GM18873 (cell line): ENCODE results near the gene NETO1.

Source experiments
- ATAC-seq: cut with Tn5 transposase; IDR thresholded peaks from one replicate; pipeline ENCODE4 v1.9.1; 2021; ENCODE audit warnings: mild to moderate bottlenecking, moderate library complexity, moderate number of reproducible peaks; ENCODE audit not compliant: unreplicated experiment, low FRiP score

NETO1 gene, protein sequence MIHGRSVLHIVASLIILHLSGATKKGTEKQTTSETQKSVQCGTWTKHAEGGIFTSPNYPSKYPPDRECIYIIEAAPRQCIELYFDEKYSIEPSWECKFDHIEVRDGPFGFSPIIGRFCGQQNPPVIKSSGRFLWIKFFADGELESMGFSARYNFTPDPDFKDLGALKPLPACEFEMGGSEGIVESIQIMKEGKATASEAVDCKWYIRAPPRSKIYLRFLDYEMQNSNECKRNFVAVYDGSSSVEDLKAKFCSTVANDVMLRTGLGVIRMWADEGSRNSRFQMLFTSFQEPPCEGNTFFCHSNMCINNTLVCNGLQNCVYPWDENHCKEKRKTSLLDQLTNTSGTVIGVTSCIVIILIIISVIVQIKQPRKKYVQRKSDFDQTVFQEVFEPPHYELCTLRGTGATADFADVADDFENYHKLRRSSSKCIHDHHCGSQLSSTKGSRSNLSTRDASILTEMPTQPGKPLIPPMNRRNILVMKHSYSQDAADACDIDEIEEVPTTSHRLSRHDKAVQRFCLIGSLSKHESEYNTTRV

GRCh38 chr18:72867746-72868584, at the start of gene NETO1:
NETO1 (minus strand) TSS chr18:72867987; CDS start chr18:72867291, 696 bp downstream.
- ATAC-seq = no peak

DNA sequence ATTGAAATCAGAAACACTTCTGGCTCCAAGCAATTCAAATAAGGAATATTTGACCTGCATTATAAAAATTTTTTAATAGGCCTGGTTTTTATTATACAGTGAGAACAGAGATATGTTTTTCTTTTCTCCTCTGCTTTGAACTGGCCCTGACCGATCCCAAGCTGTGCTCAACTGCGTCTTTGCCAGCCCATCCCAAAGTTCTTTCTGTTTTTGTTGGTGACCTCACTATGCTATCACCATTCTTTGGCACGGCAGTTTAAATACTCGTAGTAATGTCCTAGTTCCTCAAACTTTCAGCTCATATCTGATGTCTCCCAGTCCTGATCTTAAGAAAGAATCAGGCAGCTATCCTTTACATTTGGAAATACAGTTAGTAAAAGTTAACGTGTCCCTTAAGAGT, 42.3 kb upstream of the NETO1 start:
- no peak for ATAC-seq

- no peak for ATAC-seq
Measured at GRCh38 chr18:72908181-72908580, 40.4 kb upstream of the NETO1 start.

DNA sequence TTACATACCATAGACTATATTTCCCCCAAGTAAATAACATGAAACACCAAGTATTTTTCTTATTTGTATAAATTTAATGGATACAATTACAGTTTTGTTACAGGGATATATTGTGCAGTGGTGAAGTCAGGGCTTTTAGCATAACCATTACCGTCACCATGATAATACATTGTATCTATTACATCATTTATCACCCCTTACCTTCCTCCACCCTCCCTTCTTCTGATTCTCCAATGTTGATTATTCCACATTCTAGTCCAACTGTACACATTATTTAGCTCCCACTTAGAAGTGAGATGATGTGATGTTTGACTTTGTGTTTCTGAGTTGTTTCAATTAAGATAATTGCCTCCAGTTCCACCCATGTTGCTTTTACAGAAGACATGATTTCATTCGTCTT, 35.2 kb upstream of the NETO1 start:
- ATAC-seq = no peak

DNA sequence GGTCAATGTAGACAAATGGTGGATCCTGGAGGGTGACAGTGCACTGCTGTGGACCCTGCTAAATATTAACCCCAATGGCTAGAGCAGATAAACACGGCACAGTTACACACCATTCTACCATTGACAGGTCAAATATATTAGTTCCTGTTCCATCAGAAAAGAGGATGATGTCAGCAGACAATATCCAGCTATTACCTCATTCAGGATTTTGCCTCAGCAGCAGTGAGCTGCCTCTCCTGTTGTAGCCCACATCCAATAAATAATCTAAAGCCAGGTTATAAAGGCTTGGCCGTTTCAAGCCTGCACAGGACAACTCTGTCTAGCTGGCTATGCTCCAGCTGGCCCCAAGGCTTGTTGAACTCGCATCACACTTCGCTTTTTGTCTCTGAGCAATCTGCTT, 31.6 kb upstream of the NETO1 start:
- ATAC-seq = no peak

GRCh38 chr18:72898870-72899269, 31.1 kb upstream of the NETO1 start:
- ATAC-seq = no peak

GRCh38 chr18:72895548-72895947, 27.8 kb upstream of the NETO1 start:
- no peak for ATAC-seq

- ATAC-seq = no peak
Measured at GRCh38 chr18:72878561-72878960, 10.8 kb upstream of the NETO1 start.

DNA sequence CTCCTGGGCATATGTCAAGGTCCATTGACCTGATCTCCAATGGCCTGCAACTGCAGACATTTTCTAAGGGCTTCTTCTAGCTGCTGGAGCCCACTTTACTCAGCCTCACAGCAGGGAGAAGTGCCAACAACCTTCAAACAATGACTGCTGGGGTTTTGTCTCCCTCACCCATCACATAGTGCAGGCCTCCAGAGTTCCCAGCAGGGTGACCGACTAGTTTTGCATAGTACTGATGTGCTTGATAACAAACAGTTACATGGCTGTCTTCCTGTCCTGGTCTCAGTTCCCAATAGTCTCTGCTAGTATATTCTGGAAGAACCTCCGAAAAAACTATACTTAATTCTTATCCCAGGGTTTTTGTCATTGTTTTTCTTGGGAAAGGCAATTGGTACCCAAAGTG, 10.4 kb upstream of the NETO1 start:
- no peak for ATAC-seq

DNA sequence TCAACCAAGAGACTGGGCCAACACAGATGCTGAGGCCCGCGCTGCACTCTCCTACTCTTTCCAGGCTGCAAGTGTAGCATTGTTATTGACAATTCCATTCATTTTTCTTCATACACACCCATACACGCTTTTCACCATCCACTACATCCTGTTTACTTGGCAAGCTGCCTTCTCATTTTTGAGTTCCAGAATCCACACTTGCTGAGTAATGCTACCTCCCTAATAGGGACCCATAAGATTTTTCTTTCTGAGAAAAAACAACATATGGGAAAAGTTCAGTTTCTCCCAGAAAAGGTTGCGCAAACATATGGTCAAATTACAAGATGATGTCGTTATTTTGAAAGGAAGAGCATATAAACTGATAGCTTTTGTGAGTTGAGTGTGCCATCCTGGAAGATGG, 3.3 kb upstream of the NETO1 start:
- no peak for ATAC-seq

DNA sequence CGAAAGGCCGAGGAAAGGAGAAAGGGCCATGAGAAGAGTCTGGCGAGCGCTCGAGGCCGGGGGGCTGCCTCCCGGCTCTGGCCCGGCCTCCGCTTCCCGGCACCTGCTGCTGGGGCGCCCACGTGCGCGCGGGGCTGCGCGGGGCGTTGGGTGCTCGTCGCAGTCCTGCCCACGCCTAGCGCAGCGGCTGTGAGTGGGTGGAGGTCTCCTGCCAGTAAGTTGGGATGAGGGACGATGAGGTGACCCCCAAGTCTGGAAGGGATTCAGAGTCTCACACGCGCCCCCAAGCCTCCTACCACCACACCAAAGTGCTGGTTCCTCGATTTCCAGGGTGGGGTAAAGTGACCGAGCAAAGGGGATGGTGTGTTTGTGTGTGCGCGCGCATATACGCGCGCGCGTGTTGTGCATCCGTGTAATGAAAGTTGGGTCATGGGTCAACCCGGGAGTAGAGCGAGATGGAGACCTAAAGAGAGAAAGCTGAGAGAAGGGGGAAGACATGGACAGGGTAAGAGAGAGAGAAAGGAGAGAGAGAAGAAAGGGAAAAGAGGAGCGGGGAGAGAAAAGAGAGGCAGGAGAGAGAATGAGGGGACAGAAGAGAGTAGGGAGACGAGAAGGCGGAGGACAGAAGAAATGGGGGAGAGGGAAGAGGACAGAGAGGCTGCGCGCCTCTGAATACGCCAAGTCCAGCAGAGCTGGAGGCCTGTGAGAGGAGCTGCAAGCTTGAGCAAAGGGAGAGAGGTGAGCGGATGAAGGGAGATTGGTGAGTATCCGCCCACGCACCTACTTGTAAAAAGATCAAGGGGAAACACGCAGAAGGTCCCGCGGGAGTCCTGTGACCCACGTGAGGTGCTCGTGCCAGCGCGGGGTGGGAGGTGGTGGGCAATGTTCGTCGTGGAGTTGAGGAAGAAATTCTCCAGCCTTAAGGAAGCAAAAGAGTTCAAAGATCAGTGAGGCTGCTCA, 1.7 kb upstream of the NETO1 start:
- ATAC-seq = no peak

DNA sequence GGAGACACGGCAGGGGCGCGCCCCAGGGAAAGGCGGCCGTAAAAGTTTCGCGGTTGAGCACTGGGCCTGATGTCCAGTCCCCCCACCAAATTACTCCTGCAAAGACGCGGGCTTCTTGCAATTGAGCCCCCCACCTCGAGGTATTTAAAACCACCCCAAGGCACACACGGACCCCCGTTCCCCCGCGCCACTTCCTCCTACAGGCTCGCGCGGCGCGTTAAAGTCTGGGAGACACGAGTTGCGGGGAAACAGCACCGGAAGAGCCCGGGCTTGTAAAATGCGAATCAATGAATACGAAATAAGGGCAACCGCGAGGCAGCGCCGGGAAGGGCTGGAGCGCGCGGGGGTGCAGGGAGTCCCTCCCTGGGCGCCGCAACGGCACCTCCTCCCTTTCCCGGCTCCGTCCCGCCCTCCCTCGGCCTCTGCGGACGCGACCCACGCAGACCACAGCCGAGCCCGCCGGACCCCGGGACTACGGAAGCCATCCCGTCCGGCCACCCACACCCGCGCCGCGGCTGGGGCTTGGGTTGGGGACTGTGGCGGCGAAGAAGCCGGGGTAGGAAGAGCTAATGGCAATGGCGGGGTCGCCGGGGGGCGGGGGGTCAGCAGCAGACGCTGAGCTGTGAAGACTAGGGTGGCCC, 918 bp upstream of the NETO1 start:
- no peak for ATAC-seq

- no peak for ATAC-seq
Measured at GRCh38 chr18:72866901-72867745, 664 bp downstream of the NETO1 start.

DNA sequence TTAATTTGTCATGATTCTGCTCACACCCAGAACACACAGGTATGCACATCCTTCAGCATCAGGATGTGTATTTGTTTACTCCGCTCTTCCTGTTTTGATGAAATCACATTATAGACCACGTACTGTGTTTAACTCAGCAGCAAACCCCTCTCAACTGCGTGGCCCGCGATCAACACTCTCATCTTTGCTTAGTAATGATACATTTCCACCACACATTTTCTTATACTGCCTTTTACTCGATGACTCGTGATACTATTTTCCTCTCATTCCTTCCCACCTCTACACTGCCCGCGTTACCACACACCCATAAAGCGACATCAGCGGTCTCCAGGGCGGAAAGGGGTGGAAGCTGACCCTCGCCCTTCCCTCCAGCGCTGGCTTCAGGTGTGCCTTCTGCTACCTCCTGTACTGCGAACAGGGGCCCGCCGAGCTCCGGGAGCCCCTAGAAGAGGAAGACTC, 1.3 kb downstream of the NETO1 start:
- no peak for ATAC-seq

DNA sequence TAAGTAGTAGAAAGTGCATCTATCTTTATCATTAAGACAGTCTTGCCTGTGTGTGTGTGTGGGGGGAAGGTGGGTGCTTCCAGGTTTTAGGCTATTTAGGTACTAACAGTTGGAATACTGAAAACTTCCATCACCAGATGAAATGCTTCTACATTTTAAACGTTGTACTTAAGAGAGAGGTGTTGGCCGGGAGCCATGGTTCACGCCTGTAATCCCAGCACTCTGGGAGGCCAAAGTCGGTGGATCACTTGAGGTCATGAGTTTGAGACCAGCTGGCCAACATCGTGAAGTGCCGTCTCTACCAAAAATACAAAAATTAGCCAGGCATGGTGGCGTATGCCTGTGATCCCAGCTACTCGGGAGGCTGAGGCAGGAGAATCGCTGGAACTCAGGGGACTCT, 4.0 kb downstream of the NETO1 start:
- no peak for ATAC-seq

- ATAC-seq = no peak
Measured at GRCh38 chr18:72859088-72859487, 8.7 kb downstream of the NETO1 start.

DNA sequence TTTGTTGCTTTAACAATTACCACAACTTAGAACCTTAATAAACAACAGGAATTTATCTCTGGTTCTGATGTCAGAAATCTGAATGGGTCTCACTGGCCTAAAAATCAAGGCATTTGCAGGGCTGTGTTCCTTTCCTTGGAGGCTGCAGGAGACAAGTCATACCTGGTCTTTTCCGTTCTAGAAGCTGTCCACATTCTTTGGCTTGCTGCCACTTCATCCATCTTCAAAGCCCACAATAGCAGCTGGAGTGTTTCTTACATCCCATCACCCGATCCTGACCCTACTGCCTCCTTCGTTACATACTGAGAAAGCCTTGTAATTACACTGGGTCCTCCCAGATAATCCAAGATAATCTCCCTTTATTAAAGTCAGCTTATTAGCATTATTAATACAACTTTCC, 18.1 kb downstream of the NETO1 start:
- ATAC-seq = no peak

DNA sequence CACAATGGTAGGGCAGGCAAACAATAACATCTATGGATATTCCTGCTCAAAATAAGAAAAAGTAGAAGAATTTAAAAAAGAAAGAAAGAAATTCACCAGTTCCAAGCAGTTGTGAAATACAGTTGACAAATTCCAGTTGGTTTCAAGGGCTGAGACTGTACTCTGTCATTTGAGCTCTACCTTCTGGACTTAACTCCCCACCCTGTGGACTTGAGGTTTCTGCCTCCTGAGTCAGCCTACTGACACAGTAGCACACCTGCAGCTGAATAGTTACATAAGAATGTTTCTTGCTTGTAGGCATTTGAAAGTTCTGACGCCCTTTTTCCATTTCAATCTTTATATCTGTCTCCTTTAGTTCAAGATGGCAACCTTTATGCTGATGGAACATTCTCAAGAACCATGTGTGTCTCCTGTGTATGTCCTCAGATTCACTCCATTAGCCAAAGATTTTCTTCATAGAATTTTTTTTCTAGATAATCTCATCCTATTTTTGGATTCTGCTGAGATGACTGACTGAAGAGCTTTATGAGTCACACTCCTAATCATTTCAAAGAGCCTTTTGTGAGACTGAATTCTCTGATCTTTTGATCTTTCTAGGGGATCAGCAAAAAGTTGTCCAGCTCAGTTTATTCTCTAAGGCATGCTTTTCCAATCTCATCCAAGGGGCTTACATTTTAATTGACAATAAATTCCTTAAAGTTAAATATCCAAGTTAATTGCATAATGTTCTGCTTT, 19.1 kb downstream of the NETO1 start:
- no peak for ATAC-seq
